GM19397 (cell line): Measurements from ENCODE around the gene DNHD1.

ENCODE experiments used
- ATAC-seq: cut with Tn5 transposase; IDR thresholded peaks from one replicate; pipeline ENCODE4 v1.9.1; 2021; ENCODE audit warnings: mild to moderate bottlenecking, moderate library complexity; ENCODE audit not compliant: unreplicated experiment

The DNHD1 gene

GRCh38 chr11:6497069-6497839, at the start of gene DNHD1:
Gene DNHD1, plus strand, starts transcription at chr11:6497280. Its CDS starts 936 bp downstream, at chr11:6498216.
- no peak for ATAC-seq

DNA sequence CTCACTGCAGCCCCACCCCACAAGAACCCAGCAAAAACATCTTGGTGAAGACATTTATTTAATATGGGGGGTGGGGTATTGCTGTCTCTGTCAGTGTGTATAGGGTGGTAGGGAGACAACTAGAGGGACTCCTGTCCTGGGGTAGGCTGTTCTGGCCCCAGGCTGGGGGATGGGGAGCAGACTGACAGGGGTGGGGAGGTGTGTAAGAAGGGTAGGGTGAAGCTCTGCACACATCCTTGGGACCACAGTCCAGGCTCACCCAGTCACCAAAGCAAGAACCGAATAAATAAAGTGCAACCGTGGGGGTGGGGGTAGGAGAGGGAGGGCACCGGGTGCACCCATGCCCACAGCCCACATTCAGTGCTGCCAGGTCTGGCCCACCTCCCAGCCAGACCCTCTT, 48.5 kb upstream of the DNHD1 start:
- no peak for ATAC-seq

DNA sequence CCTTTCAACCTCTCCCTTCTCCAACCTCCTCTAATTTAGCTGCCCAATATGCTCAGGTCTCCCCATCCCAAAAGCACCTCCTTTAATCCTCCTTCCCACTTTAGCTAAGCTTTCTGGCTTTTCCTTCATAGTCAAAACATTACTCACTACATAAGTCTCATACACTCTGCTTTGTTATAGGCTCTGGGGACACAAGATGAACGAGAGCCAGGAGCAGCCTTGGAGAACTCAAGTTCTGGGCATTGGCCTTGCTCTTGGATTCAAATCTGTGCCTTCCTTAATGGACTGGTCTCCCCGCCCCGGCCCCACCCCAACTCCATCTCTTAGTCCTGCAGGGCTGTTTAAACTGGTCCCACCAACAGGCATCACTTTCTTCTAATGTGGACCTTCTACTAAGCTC, 44.9 kb upstream of the DNHD1 start:
- ATAC-seq, result no peak

DNA sequence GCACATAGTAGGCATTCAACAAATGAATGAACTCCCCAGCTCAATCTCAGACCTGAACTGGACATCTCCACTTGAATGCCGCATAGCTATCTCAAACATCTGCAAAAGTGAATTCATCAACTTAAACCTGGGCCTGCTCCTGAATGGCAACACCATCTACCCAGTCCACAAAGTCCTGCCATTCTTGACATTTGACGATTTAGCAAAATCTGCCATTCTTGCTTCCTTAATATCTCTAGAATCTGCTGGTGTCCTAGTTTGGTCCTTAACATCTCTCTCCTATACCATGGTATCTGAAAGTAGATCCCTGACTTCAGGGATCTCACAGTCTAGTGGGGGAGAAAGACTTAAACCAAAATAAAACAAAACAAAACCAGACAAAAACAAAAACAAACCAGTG, 43.9 kb upstream of the DNHD1 start:
- no peak for ATAC-seq

DNA sequence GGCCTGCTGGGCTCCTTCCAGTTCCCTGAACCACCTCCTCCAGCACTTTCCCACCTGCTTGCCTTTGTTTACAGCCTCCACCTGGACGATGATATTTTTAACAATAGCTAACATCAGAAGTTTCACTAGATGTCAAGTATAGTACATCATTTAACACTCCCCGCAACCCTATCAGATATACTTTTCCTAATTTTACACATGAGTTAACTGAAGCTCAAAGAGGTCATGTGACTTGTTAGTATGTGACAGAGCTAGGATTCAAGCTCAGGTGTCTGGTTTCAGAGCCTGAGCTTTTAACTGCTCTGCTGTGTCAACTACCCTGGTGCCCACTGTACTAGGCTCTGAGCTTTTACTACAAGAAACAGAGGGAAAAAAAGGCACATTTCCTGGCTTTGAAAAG, 42.0 kb upstream of the DNHD1 start:
- ATAC-seq, result no peak

DNA sequence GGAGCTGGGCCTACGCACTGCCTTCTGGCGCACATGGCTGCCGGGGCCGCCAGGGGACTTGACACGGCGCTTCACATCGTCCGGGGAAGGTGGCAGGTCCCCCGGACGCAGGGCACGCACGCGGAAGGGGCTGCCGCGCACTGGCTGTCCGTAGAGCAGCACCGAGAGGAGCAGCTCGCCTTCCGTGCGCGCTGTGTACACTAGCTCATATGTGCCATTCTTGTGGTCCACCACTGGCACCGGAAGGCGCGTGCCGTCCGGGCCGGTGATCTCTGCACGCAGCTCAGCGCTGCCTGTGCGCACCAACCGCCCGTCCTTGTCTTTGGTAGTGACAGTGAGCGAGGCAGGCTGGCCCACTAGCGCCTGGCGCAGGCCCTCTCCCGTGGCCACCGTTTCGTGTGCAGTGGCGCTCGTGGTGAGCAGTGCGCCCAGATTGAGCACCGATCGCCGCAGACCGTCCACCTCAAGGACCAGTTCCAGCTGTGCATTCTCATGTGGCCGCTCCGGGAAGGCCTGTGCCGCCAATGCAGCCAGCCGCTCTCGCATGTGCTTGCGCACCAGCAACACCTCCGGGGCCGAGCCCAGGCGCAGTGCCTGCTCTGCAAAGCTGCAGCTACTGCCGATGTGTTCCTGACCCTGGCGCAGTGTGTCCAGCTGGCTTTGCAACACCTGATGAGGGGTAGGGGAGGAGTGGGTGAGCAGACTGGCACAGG, 40.6 kb upstream of the DNHD1 start:
- ATAC-seq, result no peak

DNA sequence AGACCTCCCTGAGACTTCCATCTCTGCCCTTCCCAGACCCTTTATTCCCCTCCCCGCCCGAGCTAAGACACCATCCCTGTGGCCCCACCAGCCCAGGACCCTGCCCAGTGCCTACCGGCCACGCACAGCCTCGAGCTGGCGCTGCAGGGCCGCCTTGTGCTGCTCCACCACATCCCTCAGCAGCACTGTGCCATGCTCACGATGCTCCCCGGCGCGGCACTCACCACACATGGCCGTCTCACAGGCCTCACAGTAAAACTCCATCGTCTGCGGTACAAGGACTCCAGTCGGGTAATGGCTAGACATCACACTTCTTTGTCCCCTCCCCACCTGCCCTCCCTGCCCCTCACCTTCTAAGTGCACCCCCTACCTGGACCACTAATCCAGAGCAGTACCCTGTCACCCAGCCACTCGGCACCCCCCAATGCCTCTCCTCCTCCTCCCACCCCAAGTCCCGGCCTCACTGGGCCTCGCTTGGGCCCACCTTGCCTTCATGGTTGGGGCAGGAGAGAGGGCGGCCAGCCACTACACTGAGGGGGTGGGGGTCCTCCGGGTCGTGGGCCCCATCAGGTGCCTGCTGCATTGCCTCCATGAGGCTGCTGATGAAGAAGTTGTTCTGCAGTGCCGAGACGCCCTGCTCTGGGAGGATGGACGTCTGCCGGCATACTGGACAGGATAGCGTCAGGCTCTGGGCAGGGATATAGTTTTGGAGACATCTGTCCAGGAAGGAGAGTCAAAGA, 39.3 kb upstream of the DNHD1 start:
- ATAC-seq, result no peak

DNA sequence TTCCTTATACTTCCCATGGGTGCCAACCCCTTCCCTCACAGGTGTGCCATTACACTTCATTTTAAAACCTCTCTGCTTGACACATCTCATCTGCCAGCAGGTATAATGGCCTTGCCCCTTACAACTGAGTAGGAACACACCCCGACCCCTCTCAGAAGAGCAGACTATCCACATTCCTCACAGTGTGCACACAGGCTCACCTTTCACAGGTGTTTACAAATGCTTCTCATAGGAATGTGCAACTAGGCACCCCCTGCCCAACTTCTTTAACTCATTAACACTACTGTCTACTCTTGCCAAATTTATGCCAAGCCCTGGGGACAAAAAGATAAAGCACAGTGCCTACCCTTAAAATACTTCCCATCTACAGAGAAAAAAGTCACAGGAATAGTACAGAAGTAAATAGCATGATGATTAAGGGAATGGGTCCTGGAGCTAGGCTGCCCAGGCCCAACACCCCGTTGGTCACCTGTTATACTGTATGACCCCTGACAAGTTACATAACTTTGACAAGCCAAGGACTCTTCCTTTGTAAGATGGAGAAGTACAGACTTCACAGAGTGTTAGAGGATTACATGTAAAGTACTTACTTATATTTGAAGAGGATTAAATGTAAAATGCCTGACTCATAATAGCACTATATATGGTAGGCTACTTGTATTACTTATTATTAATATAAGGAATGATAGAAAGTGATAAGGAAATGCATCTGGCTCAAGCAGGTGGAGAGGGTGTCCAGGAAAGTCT, 38.6 kb upstream of the DNHD1 start:
- ATAC-seq, result no peak

GRCh38 chr11:6459099-6459450, 38.0 kb upstream of the DNHD1 start:
- no peak for ATAC-seq

- peak; percentile 58 for ATAC-seq
Measured at GRCh38 chr11:6468712-6469495, 28.2 kb upstream of the DNHD1 start.

DNA sequence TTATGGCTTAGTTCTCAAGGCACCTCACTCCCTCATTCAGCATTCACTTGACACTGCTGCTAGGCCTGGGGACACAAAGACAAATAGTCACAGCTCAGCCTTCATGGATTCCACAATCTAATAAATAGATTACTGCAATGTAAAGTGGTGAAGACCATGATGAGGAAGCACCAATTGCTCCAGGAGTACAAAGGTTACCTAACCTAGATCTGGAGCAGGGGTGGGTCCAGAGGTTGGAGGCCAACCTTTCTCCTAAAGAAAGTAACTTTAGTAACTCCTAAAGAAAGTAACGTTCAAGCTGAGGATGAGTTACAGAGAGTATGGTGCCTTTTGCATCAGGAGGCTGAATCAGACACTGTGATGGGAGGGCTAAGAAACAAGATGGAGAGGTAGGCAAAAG, 27.5 kb upstream of the DNHD1 start:
- ATAC-seq, result no peak

GRCh38 chr11:6472934-6473333, 24.1 kb upstream of the DNHD1 start:
- no peak for ATAC-seq

DNA sequence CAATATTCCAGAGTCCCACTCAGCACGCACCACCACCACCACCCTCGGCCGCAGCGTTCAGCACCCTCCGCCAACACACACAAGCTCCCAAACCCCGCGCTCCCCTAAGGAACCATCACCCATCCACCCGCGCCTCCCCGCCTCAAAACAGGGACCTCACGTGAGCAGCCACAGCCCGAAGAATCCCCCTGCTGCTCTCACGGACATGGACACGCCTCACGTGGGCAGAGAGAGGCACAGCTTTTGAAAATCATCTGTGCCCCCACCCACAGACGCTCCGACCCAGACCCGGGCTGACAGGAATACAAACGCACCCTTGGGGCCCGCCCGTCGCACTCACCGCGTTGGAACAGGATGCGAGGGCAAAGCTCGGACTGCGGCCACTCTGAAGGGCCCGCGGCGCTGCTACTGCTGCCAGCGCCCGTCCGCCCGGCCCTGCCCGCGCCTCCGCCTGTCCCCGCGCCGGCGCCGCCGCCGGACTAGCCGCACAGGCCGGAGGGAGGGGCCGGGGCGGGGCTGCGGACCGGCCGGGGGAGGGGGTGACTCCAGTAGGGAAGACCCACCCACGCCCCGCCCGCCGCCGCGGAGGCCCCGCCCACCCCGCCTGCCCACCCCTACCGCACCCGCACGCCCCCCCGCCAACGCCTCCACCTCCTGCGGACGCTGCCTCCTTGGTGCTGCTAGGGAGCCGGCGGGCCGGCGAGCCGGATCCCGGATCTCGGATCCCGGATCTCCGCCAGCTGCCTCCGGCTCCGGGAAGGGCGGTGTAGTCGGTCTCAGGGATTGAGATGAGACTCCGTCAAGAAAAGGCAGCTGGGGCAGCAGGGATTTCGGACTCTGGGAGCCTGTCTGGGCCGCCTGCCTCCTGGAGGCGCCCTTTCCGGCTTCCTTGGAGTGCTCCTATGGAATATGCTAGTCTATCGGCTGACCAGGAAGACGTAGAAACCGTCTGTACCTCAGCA, 23.3 kb upstream of the DNHD1 start, which contains the start of gene TRIM3:
TRIM3 (minus strand) TSS at position 491 of the 962 bp plus-strand sequence. CDS start 8,246 bp downstream, outside the sequence.
- ATAC-seq, result peak; percentile 81

DNA sequence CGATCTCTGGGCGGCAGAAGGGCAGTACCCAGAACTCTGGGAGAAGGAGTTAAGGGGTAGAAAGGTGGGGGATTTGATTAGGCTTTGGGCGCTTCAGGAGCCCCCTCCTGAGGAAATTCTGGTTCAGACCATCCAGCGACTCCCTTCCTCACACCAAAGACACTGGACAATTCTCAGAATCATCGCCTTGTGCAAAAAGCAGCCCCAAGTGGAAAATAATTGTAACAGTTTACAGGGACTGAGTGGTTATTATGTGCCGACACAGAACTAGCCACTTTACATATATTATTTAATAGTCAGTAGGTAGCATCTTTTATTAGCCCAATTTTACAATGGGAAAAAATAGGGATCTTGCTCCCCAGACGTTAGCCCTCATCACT, 22.7 kb upstream of the DNHD1 start:
- ATAC-seq, result peak; percentile 4

GRCh38 chr11:6474806-6475500, 22.1 kb upstream of the DNHD1 start:
- ATAC-seq, result no peak

- ATAC-seq, result no peak
Measured at GRCh38 chr11:6475936-6476335, 21.1 kb upstream of the DNHD1 start.

- ATAC-seq, result no peak
Measured at GRCh38 chr11:6476571-6476970, 20.5 kb upstream of the DNHD1 start.

DNA sequence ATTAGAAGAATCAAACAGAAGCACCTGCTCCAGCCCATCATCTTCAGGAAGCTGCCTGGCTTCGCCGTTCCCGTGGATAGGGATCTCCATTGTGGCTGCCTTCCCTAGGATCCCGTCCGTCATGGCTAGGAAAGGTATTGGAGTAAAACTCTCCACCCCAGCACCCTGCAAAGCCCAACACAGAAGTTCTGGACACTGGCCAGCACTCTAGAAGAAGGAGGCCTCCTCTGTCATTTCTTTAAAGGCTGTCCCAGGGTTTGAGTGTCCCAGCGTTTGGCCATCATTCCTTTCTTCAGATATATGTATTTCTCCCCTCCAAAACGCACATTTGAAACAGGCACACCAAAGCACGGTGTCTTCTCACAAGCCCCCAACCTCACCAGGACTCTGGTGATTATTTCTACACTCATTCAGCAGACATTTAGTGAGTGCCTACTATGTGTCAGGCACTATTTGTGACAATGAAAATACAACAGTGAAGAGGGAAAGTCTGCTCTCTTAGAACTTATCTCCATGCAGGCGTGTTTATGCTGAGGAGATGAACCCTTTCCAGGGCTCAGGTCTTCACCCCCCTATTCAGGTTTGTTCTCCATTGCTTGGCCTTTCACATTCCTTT, 16.7 kb upstream of the DNHD1 start:
- ATAC-seq, result no peak
